Measurements from ENCODE around the gene MGAT3. TPM values are rescaled to one million over a fixed set of nuclear protein-coding genes. Genes with fewer than 3 reads are reported as not detected.

MGAT3 gene
- total and polyA plus RNA-seq, 2 of the 8 experiments (the other 6 are each of a cell fraction or from before 2014, with no cell fraction given), result 4.3 to 9.2 TPM

- H3K27ac ChIP-seq (ENCODE audit: low read depth, low read length), result no peak overlapping the region
- H3K9me3 ChIP-seq (ENCODE audit: insufficient read depth in 2 of 2, low read depth in 1 of 2, low read length in 1 of 2), result no peaks in the 10 kb centered on the region
- FAIRE-seq, result no peak
- no peak overlapping the region for H2BK15ac ChIP-seq (ENCODE audit: low read length)
- no peak overlapping the region for H2BK20ac ChIP-seq (ENCODE audit: low read length)
- H3K27me3 ChIP-seq (replicated peaks in 1 of 4; ENCODE audit: control insufficient read depth in 3 of 4, extremely low read depth in 1 of 4, insufficient read depth in 3 of 4, low read length in 3 of 4), result no peaks in the 10 kb centered on the region; a peak in 1 of 7 replicates
- no peak overlapping the region for H3K9ac ChIP-seq (replicated peaks in 1 of 4; ENCODE audit: extremely low read depth in 1 of 4, low read depth in 3 of 4, low read length in 3 of 4)
- no peak overlapping the region for H3K4ac ChIP-seq (replicated peaks; ENCODE audit: insufficient read length, low read depth, low read length)
- H4K8ac ChIP-seq (ENCODE audit: extremely low read depth, insufficient read depth, low read length), result no peak overlapping the region
- H3K56ac ChIP-seq (replicated peaks; ENCODE audit: insufficient read length, low read depth, low read length), result no peak overlapping the region
- no peak overlapping the region for H2BK120ac ChIP-seq (replicated peaks; ENCODE audit: low read depth, low read length)
- H2AFZ ChIP-seq (ENCODE audit: low read length), result no peak overlapping the region
- no peak for DNase-seq (ENCODE audit: low read depth in 1 of 2, low spot score in 2 of 2)
- no peak overlapping the region for H3K14ac ChIP-seq (ENCODE audit: insufficient read length)
- H3K18ac ChIP-seq (ENCODE audit: extremely low read depth, low read length), result no peak overlapping the region
- H4K5ac ChIP-seq (ENCODE audit: insufficient read length, low read depth, low read length), result no peak overlapping the region
- no peak overlapping the region for H3K4me2 ChIP-seq (ENCODE audit: insufficient read depth in 1 of 2, low read depth in 2 of 2, low read length in 2 of 2)
- H3K79me1 ChIP-seq (ENCODE audit: low read depth, low read length), result no peaks in the 10 kb centered on the region
- no peak overlapping the region; the same call in 1 of the 2 replicates for H2BK12ac ChIP-seq (ENCODE audit: low read depth, low read length)
- WGBS, 2 experiments (ENCODE audit: extremely low coverage in 1 of 2, insufficient coverage in 1 of 2, insufficient read length in 1 of 2, insufficient replicate concordance in 2 of 2, low coverage in 1 of 2, low lambda C conversion rate in 2 of 2, missing lambda C conversion rate in 1 of 2), result 42% methylated on average over 2 of the region's 2 CpGs; no CpG with 5 or more reads in 1 of the 2 experiments
- no peak overlapping the region for H3K23ac ChIP-seq (ENCODE audit: insufficient read length)
- H3K23me2 ChIP-seq (ENCODE audit: low read depth, low read length), result peaks cover 3% of the 10 kb centered on the region
- H3K4me1 ChIP-seq (replicated peaks in 1 of 4; ENCODE audit: control insufficient read depth in 3 of 4, insufficient read depth in 4 of 4, low read length in 3 of 4), result peaks cover 11 to 30% (median 21%) of the 10 kb centered on the region in 4 experiments
- ChIA-PET POLR2A (ENCODE audit: partially characterized antibody) (interaction anchor here (0.6 to 2.5 kb wide), 3 partner anchors 10 to 18 kb away, joined by 3 to 8 read pairs (median 7); partner anchors contain the start of gene ATF4), CTCF (ENCODE audit: partially characterized antibody) (interaction anchor here (0.9 to 21.9 kb wide), 10 partner anchors 8 to 498 kb away, joined by 3 to 361 read pairs (median 4); partner anchors contain the start of gene MIEF1)
- H3K79me2 ChIP-seq (ENCODE audit: control insufficient read depth in 1 of 2, insufficient read depth in 2 of 2, low read length in 2 of 2), result no peaks in the 10 kb centered on the region
- H4K20me1 ChIP-seq (replicated peaks in 1 of 2; ENCODE audit: control insufficient read depth in 1 of 2, insufficient read depth in 2 of 2, low read length in 2 of 2), result no peaks in the 10 kb centered on the region
- no peak overlapping the region for H3K4me3 ChIP-seq (ENCODE audit: extremely low read depth in 1 of 4, insufficient read depth in 2 of 4, low read depth in 3 of 4, low read length in 4 of 4)
- no peak overlapping the region for H2AK5ac ChIP-seq (ENCODE audit: low read depth, low read length)
- H3K36me3 ChIP-seq (ENCODE audit: control insufficient read depth in 2 of 4, insufficient read depth in 4 of 4, low read length in 3 of 4), result no peaks in the 10 kb centered on the region
- no peak overlapping the region for H4K91ac ChIP-seq (replicated peaks; ENCODE audit: insufficient read length, low read length)
- no peak overlapping the region for H2BK5ac ChIP-seq (ENCODE audit: low read depth, low read length)
- TF ChIP-seq MAX (IDR thresholded peaks at IDR 0.05), result no peak
- TF ChIP-seq YY1 (IDR thresholded peaks at IDR 0.05; ENCODE audit: low read depth, low read length), result no peak
- no peak for TF ChIP-seq SP4 (IDR thresholded peaks at IDR 0.05; ENCODE audit: low read length)
- no peak for TF ChIP-seq CTCF (IDR thresholded peaks at IDR 0.05; ENCODE audit: control extremely low read depth in 1 of 3, insufficient read depth in 1 of 3, low read depth in 1 of 3, low read length in 3 of 3)
- no peak for TF ChIP-seq JUN (IDR thresholded peaks at IDR 0.05; ENCODE audit: low read depth, low read length)
- TF ChIP-seq JUND (IDR thresholded peaks at IDR 0.05; ENCODE audit: low read length), result no peak
- no peak for TF ChIP-seq KDM1A (IDR thresholded peaks at IDR 0.05; ENCODE audit: borderline replicate concordance, low read length)
- no peak for TF ChIP-seq POLR2A (IDR thresholded peaks at IDR 0.05; ENCODE audit: control extremely low read depth in 1 of 2, low read depth in 2 of 2, low read length in 2 of 2)
- no peak for TF ChIP-seq CHD1 (IDR thresholded peaks at IDR 0.05; ENCODE audit: low read depth, low read length)
- no peak for TF ChIP-seq SUZ12 (IDR thresholded peaks at IDR 0.05; ENCODE audit: low read length)
- TF ChIP-seq TAF1 (IDR thresholded peaks at IDR 0.05; ENCODE audit: low read depth, low read length), result no peak
- TF ChIP-seq E2F6 (IDR thresholded peaks at IDR 0.05), result no peak
These were observed 81.2 kb downstream of the MGAT3 start for GRCh38 chr22:39537975-39538374.

Measured in H1 (cell line).